H9 (cell line): Measurements from ENCODE around the gene CD4. TPM values are rescaled to one million over a fixed set of nuclear protein-coding genes. Genes with fewer than 3 reads are reported as not detected.
"Not testable (repeated sequence)": the region's sequence is repeated elsewhere in the genome, so short reads cannot be mapped to it uniquely, and the experiment has no call there.

Experiments used
- DNase-seq: peaks from one replicate; pipeline ENCODE4 v3.0.0-alpha.2; 2017
- H2AFZ ChIP-seq: one replicate; pipeline ENCODE4 v1.6.1; 2013; ENCODE audit warnings: mild to moderate bottlenecking, low read length, control low read depth, moderate library complexity
- H2AK5ac ChIP-seq: 2 replicates; pipeline ENCODE4 v1.6.1; 2013; ENCODE audit warnings: low read length, control low read depth, mixed read lengths; ENCODE audit not compliant: insufficient read length
- H2BK120ac ChIP-seq: one replicate; pipeline ENCODE4 v1.6.1; 2013; ENCODE audit warnings: low read depth, mild to moderate bottlenecking, low read length, control low read depth, inconsistent platforms; ENCODE audit not compliant: poor library complexity, severe bottlenecking
- H2BK12ac ChIP-seq: 2 replicates; pipeline ENCODE4 v1.6.1; 2013; ENCODE audit warnings: low read length, control low read depth, mixed read lengths, low read depth; ENCODE audit not compliant: insufficient read length
- H2BK15ac ChIP-seq: 2 replicates; pipeline ENCODE4 v1.6.1; 2013; ENCODE audit warnings: low read depth, low read length, control low read depth
- H2BK20ac ChIP-seq: one replicate; pipeline ENCODE4 v1.6.1; 2013; ENCODE audit warnings: low read depth, mild to moderate bottlenecking, low read length, control low read depth, inconsistent platforms; ENCODE audit not compliant: poor library complexity, severe bottlenecking
- H2BK5ac ChIP-seq: 2 replicates; pipeline ENCODE4 v1.6.1; 2013; ENCODE audit warnings: low read length, control low read depth, mixed read lengths; ENCODE audit not compliant: insufficient read length
- H3K14ac ChIP-seq: 2 replicates; pipeline ENCODE4 v1.6.1; 2013; ENCODE audit warnings: low read length, control low read depth; ENCODE audit not compliant: insufficient read depth
- H3K18ac ChIP-seq: 2 replicates; pipeline ENCODE4 v1.6.1; 2013; ENCODE audit warnings: low read depth, mild to moderate bottlenecking, mixed read lengths, low read length, control low read depth; ENCODE audit not compliant: insufficient read length
- H3K23ac ChIP-seq: 2 replicates; pipeline ENCODE4 v1.6.1; 2013; ENCODE audit warnings: low read length, control low read depth, mixed read lengths, low read depth; ENCODE audit not compliant: insufficient read length
- H3K23me2 ChIP-seq: 2 replicates; pipeline ENCODE4 v1.6.1; 2013; ENCODE audit warnings: low read depth, mild to moderate bottlenecking, mixed read lengths, low read length, control low read depth; ENCODE audit not compliant: insufficient read length, poor library complexity, severe bottlenecking
- H3K27ac ChIP-seq: 2 replicates; pipeline ENCODE4 v1.5.1; 2013; ENCODE audit warnings: low read length, control low read depth, mixed read lengths, low read depth; ENCODE audit not compliant: insufficient read length
- H3K27me3 ChIP-seq: 2 replicates; pipeline ENCODE4 v1.6.1; 2013; ENCODE audit warnings: low read length, control low read depth, inconsistent platforms; ENCODE audit not compliant: insufficient read depth
- H3K4ac ChIP-seq: 2 replicates; pipeline ENCODE4 v1.6.1; 2013; ENCODE audit warnings: low read depth, mild to moderate bottlenecking, control low read depth, inconsistent platforms, low read length, moderate library complexity
- H3K4me1 ChIP-seq: 2 replicates; pipeline ENCODE4 v1.6.1; 2013; ENCODE audit warnings: low read length, control low read depth, inconsistent platforms; ENCODE audit not compliant: insufficient read depth
- H3K4me2 ChIP-seq: 2 replicates; pipeline ENCODE4 v1.6.1; 2013; ENCODE audit warnings: low read length, control low read depth, mixed read lengths; ENCODE audit not compliant: insufficient read length, insufficient read depth
- H3K56ac ChIP-seq: 2 replicates; pipeline ENCODE4 v1.6.1; 2013; ENCODE audit warnings: low read depth, mild to moderate bottlenecking, mixed read lengths, low read length, control low read depth; ENCODE audit not compliant: insufficient read length
- H3K79me1 ChIP-seq: 2 replicates; pipeline ENCODE4 v1.6.1; 2013; ENCODE audit warnings: low read depth, mild to moderate bottlenecking, moderate library complexity, low read length, control low read depth, inconsistent platforms; ENCODE audit not compliant: insufficient read depth, poor library complexity, severe bottlenecking
- H3K79me2 ChIP-seq: 2 replicates; pipeline ENCODE4 v1.6.1; 2013; ENCODE audit warnings: low read length, control low read depth, inconsistent platforms; ENCODE audit not compliant: insufficient read depth
- H3K9ac ChIP-seq: 2 replicates; pipeline ENCODE4 v1.6.1; 2013; ENCODE audit warnings: low read length, control low read depth, mixed read lengths; ENCODE audit not compliant: insufficient read length; ENCODE audit errors: extremely low read depth
- H3K9me3 ChIP-seq: one replicate; pipeline ENCODE4 v1.6.1; 2013; ENCODE audit warnings: low read depth, low read length, inconsistent platforms; ENCODE audit not compliant: control insufficient read depth
- H3T11ph ChIP-seq: one replicate; pipeline ENCODE4 v1.6.1; 2013; ENCODE audit warnings: mild to moderate bottlenecking, low read length, control low read depth, inconsistent platforms
- H4K20me1 ChIP-seq: one replicate; pipeline ENCODE4 v1.6.1; 2013; ENCODE audit not compliant: control insufficient read depth, insufficient read length, insufficient read depth
- H4K5ac ChIP-seq: 2 replicates; pipeline ENCODE4 v1.6.1; 2013; ENCODE audit warnings: low read depth, mild to moderate bottlenecking, mixed read lengths, low read length, control low read depth; ENCODE audit not compliant: insufficient read length
- H4K8ac ChIP-seq: replicated peaks from 2 replicates; pipeline ENCODE4 v1.6.1; 2013; ENCODE audit warnings: low read length, control low read depth, mixed read lengths, low read depth; ENCODE audit not compliant: insufficient read length
- H4K91ac ChIP-seq: 2 replicates; pipeline ENCODE4 v1.6.1; 2013; ENCODE audit warnings: low read depth, mild to moderate bottlenecking, moderate library complexity, mixed read lengths, low read length, control low read depth; ENCODE audit not compliant: insufficient read length
- H3K27ac Mint-ChIP-seq, 3 experiments: 2 replicates in 2 of 3; 3 replicates in 1 of 3; pipeline ENCODE4 v1.8.0; 2020 to 2021; ENCODE audit warnings: mixed read lengths in 3 of 3, mild to moderate bottlenecking in 1 of 3, moderate library complexity in 1 of 3
- H3K27me3 Mint-ChIP-seq: 2 replicates; pipeline ENCODE4 v1.8.0; 2021; ENCODE audit warnings: low read depth, mild to moderate bottlenecking, moderate library complexity, mixed read lengths
- H3K36me3 Mint-ChIP-seq, 3 experiments: 2 replicates in 2 of 3; 3 replicates in 1 of 3; pipeline ENCODE4 v1.8.0; 2020 to 2021; ENCODE audit warnings: low read depth in 3 of 3, mixed read lengths in 3 of 3; ENCODE audit not compliant: insufficient read depth in 1 of 3
- H3K4me1 Mint-ChIP-seq, 2 experiments: 2 replicates each; pipeline ENCODE4 v1.8.0; 2020; ENCODE audit warnings: mixed read lengths in 2 of 2
- H3K4me3 Mint-ChIP-seq, 2 experiments: 2 replicates in 1 of 2; 3 replicates in 1 of 2; pipeline ENCODE4 v1.8.0; 2020 to 2021; ENCODE audit warnings: mild to moderate bottlenecking in 2 of 2, mixed read lengths in 2 of 2, moderate library complexity in 1 of 2
- H3K9me3 Mint-ChIP-seq, 2 experiments: 2 replicates in 1 of 2; 3 replicates in 1 of 2; pipeline ENCODE4 v1.8.0; 2020; ENCODE audit warnings: mild to moderate bottlenecking in 2 of 2, mixed read lengths in 2 of 2, moderate library complexity in 1 of 2
- WGBS: extraction: QIAGEN DNeasy Blood & Tissue Kit; methylation state at CpG from one replicate; pipeline ENCODE4 v1.1.7; 2013; ENCODE audit warnings: missing lambda C conversion rate, low lambda C conversion rate, mixed read lengths; ENCODE audit not compliant: insufficient read length; ENCODE audit errors: extremely low coverage; 5-methylcytosine and 5-hydroxymethylcytosine counted together
- total RNA-seq: library from RNA; stranded (reverse); gene quantifications from 2 replicates; pipeline ENCODE4 v1.2.1, GENCODE V29; 2021

Gene CD4
- total RNA-seq, 1 experiment from 2014 or later, result 1.1 TPM

DNA sequence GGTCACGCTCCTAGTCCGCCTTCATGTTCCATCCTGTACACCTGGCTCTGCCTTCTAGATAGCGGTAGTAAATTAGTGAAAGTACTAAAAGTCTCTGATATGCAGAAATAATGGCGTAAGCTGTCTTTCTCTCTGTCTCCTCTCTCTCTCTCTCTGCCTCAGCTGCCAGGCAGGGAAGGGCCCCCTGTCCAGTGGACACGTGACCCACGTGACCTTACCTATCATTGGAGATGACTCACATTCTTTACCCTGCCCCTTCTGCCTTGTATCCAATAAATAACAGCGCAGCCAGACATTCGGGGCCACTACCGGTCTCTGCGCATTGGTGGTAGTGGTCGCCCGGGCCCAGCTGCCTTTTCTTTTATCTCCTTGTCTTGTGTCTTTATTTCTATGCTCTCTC lies 47.2 kb upstream of the CD4 start:
- not testable (repeated sequence) for DNase-seq, H3K4me3 Mint-ChIP-seq
- peak overlapping the region in 1 of 3 experiments; percentile 17; a peak in 2 of 7 replicates for H3K27ac Mint-ChIP-seq

More for the DNA sequence above, 47.2 kb upstream of the CD4 start:
- not testable (repeated sequence) for H2AK5ac ChIP-seq, H3K27ac ChIP-seq, H3K79me2 ChIP-seq, H3K18ac ChIP-seq, H3K23ac ChIP-seq, H3T11ph ChIP-seq, H2BK120ac ChIP-seq, H3K27me3 ChIP-seq, H2AFZ ChIP-seq, H2BK15ac ChIP-seq, H4K5ac ChIP-seq, H3K4me1 ChIP-seq, H3K9me3 ChIP-seq, H3K23me2 ChIP-seq, H2BK20ac ChIP-seq, H3K4me2 ChIP-seq, H2BK12ac ChIP-seq, H3K4me1 Mint-ChIP-seq, H4K20me1 ChIP-seq, H3K79me1 ChIP-seq, H4K8ac ChIP-seq, H4K91ac ChIP-seq, H3K9me3 Mint-ChIP-seq, H3K56ac ChIP-seq, H3K27me3 Mint-ChIP-seq, H3K4ac ChIP-seq, H3K14ac ChIP-seq, H3K9ac ChIP-seq, H2BK5ac ChIP-seq
- no CpG with 5 or more reads among the region's 12 CpGs for WGBS
- peaks cover 3 to 18% (median 17%) of the 10 kb centered on the region in 3 experiments; a peak in 6 of 7 replicates for H3K36me3 Mint-ChIP-seq
